Raji (cell line): ENCODE measurements around the gene PCSK2.

Source experiments
- POLR2A ChIP-seq: IDR thresholded peaks from 2 replicates; pipeline ENCODE4 v1.6.1; 2011; ENCODE audit warnings: low read depth, low read length, control low read depth; ENCODE audit not compliant: insufficient read depth

Gene PCSK2

GRCh38 chr20:17439616-17440296, 212.9 kb downstream of the PCSK2 start:
- TF ChIP-seq POLR2A = no peak

- no peak for TF ChIP-seq POLR2A
Measured at GRCh38 chr20:17441745-17442144, 214.9 kb downstream of the PCSK2 start.

DNA sequence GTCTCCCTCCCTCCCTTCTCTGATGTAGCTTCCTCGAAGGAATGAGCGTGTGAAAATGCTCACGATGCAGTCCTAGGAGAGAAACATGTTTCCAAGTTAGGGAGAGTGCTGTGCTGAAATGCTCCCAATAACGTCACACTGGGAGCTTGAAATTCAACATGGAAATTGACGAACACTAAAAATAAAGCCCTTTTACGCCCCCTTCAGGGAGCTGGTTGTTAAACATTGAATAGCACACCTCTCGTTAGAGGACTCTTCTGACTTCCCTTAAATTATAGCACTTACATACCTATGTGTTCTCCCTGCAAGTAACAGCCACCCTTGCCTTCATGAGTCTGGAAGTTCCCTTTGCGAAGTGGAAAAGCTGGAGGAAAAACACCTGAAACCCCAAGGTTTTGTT, 215.7 kb downstream of the PCSK2 start:
- TF ChIP-seq POLR2A = no peak

DNA sequence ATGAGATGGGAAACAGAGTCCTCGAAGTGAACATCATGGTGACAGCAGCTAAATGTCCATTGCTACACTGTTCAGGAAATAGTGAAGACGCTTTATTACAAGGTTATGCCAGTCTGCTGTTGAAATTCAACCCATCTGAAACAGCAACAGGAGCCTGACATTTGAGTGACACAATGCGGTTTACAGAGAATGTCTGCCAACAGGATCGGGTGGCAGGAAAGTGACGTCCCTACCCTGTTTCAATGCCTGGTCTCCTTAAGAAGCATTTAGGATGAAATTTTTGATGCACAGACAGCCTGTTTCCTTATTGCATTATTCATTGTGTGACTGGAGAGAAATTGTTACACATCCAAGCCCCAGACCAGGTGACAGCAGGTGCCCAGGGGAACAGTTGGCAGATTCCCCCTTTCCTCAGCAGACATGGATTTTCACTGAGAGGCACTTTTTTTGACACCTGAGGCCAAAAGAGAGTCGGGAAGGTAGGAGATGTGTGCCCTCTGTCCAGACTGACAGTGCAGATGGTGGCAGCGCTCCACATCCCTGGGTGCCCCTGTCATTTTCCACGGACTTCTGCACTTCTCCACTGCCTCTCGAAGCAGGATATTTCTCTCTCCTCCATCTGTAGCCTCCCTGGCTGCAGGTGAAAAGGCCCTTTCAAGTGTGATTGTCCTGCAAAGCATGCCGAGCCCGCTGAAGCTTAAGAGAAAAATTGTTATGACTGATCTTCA, 216.5 kb downstream of the PCSK2 start:
- TF ChIP-seq POLR2A = no peak

DNA sequence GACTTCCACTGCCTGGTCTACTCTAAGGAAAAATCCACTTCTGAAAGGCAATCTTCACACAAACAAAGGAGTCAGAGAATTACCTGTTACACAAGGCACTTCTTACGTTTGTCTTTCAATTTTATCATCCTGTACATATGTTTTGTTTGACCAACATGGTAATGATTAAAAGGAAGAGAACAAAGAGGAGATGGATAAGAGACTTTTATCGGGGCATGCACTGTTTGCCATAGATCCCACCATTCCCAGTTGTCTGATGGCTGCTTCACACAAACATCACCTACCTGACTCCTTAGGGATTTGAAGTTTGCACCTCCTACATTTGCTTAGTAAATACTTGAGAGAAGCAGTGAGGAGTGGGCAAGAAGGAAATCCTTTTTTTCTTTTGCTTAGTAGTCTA, 217.3 kb downstream of the PCSK2 start:
- TF ChIP-seq POLR2A = no peak

DNA sequence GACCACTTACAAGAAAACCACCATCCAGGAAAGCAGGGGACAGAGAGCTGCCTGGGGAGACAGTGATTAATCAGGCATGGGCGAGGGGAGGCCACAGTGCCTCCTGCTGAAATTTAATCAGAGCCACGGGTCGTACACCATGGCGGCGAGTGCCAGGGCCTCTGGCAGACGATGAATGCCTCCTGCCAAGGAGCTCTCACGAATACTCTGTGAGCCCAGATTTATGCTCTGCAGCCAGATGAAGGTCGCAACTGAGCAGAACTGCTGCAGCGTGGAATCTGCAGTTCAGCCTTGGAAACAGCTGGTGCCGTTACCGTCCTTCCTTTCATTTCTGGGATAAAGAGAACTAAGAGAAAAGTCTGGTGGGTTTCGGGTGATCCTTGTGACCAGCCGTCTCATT, 218.7 kb downstream of the PCSK2 start:
- no peak for TF ChIP-seq POLR2A

DNA sequence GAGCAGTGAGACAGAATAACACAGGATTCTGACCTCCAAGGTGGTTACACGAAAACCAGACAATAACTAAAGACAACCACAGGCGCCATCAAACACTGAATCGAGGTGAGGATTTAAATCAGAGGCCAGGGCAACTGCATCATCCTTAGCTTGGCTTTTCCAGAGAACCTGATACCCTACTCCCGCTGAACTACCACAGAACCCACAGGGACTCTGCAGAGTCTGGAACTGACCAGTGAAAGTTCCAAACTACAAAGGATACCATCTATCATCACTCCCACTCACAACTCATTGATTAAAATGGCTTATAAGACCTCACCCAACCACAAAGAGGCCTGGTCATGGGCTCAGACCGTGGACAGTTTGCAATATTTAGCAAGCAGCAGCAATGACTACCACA, 219.3 kb downstream of the PCSK2 start:
- TF ChIP-seq POLR2A = no peak

DNA sequence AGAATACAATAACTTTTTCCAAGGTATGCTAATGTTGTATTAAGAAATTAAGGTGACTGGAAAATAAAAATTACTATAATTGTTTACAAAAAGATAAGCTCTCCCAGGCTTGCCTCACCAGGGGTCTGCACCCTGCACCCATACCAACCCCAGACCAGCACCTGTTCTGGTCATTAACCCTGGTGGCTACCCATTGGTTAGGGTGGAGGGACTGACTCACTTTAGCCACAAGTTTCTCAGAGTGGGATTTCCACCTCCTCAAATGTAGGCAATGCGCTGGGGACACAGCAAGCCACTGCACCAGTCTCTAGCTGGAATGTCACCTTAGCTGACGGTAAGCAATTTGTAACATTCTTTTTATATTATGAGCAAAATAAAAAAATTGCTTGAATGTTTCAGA, 221.2 kb downstream of the PCSK2 start:
- TF ChIP-seq POLR2A = no peak

DNA sequence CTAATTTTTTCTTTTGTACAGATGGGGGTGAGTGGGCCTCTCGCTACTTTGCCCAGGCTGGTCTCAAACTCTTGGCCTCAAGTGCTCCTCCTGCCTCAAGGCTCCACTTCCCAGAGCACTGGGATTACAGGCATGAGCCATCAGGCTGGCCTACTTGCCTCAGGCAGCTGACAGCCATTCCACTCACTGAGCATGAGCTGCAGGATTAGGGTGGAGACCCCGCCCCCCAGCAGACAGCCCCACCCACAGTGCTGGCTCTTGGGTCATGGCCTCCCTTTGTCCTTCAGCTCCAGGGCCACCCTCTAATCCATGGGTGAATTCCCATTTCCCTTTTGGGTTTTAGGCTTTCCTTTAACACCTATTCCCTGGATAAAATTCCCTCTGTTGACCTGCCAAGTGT, 222.2 kb downstream of the PCSK2 start:
- no peak for TF ChIP-seq POLR2A

DNA sequence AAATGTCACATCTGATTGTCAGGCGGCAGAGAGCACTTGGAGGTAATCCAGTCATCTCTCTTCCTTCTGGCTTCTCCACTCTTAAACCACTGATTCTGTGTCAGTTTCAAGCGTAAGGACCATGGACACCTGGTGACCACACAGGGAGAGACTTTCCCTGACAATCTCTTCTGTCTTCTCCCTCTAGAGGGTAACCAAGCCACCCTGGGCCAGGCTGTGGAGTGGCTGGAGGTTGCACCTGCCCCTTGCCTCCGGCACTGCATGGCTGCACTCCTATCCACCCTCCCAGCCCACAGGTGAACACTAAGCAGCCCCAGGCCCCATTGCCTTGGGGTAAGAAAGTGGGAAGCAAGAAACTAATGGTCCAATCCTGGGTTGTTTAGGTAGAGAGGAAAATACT, 225.6 kb downstream of the PCSK2 start:
- TF ChIP-seq POLR2A = no peak

GRCh38 chr20:17453592-17453991, 226.8 kb downstream of the PCSK2 start:
- no peak for TF ChIP-seq POLR2A

- TF ChIP-seq POLR2A = no peak
Measured at GRCh38 chr20:17456279-17456678, 229.4 kb downstream of the PCSK2 start.

DNA sequence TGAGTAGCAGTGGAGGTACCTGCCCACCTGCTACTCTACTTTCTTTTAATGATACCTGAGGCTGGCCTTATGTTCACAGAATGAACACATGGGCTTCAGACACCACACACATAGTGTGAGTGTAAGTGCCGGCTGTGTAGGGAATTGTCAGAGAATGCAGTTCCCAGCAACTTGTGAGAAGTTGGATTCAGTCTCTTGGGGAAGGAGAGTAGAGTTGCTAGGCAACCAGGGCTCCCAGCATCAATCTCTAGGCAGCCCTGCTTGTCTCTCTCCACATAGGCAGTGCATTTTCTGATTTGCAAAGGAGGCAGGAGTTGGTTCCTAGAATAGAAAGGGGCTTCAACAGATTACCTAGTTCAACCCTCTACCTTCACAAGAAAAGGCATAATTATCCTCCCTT, 230.2 kb downstream of the PCSK2 start:
- TF ChIP-seq POLR2A = no peak

DNA sequence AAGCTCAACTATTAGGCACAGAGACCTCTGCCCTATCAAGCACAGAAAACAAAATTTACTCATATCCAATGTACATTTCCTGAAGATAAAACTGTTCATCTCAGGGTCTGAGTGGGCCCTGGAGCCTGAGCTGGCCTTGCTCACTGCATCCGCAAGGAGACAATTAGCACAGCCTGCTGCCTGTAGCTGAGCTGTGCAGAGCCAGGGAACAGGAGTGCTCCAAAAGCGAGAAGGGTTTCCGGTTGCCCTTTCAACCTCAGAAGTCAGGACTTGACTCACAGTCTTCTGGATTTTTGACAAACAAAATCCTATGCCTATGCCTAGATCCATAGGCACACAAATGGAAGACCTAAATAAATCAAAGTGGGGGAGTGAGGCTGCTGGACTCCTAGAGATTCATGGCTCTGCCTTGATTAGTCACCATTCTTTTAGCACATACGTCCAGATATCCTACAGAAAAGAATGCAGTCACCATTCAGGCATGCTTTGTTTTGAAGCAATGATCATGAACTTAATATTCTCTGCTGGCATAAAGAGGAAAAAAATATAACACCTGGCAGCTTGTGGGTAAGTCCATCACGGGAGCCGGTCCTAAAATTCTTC, 230.8 kb downstream of the PCSK2 start:
- TF ChIP-seq POLR2A = no peak

DNA sequence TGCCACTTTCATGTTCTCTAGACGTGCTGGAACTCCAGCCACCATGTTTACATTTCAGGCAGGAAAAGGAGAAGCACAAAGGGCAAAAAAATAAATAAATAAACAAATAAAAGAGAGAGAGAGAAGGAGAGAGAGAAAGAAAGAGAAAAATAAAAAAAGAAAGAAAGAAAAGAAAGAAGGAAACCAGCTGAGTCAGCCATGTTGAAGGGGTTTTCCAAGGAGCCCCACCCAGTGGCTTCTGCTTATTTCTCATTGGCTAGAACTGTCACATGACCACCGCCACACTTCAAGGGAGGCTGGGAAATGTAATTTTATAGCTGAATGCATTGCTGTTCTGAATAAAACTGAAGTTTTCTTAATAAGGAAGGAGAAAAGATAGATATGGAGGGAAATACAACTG, 233.3 kb downstream of the PCSK2 start:
- TF ChIP-seq POLR2A = no peak

DNA sequence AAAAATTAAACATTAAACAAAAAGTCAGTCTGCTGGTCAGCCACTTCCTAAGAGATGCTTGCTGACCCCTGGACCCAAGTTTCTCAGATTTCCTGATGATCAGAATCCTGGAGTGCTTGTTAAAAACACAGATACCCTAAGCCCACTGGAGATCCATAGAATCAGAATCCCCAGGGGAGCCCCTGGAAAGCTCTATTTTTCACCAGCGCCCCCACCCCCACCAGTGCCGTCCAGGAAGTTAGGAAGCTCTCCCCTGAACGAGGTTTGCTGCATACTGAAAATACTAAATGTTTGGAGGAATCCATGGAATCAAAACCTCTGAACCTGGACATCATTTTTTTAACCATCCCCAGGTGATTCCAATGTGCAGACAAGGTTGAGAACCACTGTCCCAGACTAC, 235.1 kb downstream of the PCSK2 start:
- TF ChIP-seq POLR2A = no peak

- no peak for TF ChIP-seq POLR2A
Measured at GRCh38 chr20:17463711-17464110, 236.9 kb downstream of the PCSK2 start.

DNA sequence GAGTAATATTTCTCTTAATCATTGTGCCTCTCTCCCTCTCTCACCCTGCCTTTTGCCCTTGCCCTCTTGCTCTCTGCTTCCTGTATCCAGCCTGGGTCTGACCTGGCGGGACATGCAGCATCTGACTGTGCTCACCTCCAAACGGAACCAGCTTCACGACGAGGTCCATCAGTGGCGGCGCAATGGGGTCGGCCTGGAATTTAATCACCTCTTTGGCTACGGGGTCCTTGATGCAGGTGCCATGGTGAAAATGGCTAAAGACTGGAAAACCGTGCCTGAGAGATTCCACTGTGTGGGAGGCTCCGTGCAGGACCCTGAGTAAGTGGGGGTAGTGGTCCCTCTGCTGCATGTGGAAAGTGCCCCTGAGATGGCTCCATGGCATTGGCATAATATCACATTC, 238.4 kb downstream of the PCSK2 start:
- no peak for TF ChIP-seq POLR2A
